Measurements from ENCODE around the gene GPX3.

Gene GPX3, protein sequence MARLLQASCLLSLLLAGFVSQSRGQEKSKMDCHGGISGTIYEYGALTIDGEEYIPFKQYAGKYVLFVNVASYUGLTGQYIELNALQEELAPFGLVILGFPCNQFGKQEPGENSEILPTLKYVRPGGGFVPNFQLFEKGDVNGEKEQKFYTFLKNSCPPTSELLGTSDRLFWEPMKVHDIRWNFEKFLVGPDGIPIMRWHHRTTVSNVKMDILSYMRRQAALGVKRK

DNA sequence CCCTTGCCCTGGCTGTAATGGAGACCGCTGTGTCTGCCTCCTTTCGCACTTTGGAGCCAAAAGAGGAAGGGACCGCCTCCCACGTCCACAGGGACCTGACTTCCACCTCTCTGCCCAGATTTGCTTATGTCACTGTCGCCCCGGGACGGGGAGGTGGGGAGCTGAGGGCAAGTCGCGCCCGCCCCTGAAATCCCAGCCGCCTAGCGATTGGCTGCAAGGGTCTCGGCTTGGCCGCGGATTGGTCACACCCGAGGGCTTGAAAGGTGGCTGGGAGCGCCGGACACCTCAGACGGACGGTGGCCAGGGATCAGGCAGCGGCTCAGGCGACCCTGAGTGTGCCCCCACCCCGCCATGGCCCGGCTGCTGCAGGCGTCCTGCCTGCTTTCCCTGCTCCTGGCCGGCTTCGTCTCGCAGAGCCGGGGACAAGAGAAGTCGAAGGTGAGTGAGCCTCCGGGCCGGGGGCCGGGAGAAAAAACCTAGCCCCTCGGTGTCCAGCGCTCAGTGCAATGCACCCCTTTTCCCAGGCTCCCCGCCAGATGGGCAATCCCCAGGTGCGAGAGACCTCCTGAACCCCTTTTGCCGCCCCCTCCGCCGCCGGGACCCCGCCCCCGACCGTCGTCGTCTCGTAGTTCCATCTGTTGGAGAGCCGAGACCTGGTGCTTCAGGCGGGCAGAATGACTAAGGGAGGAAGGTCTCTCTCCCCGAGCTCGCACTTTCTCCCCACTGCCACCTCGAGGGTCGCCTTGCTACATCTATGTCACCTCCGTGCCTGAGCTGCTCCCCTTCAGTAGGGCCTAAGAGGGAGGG, at the start of gene GPX3:
TSS of gene GPX3 (plus strand) at position 288 of the 807 bp plus-strand sequence. CDS start at position 352, 64 bp downstream.
- DNase-seq: peak; percentile 25

DNA sequence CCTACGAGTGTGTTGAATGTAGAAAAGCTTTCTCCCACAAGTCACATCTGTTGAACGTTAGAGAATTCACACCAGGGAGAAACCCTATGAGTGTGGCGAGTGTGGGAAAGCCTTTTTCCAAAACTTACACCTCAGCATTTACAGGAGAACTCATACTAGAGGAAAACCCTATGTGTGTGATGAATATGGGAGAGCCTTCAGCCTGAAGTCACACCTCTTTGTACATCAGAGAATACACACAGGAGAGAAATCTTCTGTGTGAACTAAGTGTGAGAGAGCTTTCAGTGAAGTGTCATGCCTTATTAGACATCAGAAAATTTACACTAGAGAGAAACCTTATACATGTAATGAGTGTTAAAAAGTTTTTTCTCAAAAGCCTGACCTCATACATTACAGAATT, 41.8 kb upstream of the GPX3 start:
- no peak for DNase-seq

DNA sequence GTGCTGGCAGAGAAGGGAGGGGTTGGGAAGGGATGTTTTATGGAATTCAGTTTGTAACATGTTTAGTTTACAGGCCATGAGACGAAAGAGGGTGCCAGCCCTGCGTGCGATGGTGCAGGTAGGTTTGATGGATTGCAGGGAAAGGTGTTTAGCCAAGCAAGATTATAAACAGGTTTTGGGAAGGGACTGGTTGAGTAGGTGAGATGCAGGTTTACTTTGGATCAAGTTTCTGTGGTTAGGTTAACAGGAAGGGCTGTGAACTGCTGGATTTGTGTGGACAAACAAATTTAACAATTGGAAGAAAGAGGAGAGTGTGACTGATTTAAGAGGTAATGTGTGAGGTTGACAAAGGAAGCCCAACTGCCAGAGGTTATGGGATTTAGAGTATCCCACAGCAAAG, 32.6 kb upstream of the GPX3 start:
- DNase-seq: no peak

DNA sequence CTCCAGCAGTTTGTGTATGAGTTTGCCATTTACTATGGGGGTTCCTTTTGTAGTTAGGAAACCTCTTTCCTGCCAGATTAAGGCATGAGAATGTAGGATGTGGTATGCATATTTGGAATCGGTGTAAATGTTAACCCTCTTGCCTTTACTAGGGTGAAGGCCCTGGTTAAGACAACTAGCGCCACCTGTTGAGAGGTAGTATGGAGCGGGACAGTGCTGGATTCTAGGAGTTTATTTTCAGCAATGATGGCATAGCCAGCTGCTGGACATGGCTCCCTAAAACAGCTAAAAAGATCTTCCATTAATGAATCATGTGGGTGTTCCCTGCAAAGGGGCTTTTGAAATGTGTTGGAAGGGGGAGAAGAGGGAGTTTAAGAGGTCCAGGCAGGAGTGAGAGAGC, 30.7 kb upstream of the GPX3 start:
- peak; percentile 9 for DNase-seq

DNA sequence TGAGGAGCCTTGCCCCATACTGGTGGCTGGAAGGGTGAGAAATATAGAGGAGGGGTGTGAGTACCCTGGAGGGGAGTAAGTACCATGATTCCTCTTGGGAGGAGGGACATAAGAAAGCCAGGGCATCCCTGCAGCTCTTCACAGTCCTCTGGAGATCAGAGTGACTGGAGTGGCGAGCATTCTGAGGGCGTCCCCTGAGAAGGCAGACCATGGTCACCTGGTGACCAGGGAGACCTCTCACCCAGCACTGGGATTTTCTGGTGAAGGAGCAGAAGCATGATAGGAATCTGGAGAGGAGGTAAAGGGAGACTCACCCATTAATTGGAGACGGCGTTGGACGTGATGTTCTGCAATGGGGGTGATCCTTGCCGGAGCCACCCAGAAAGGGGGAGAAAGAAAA, 27.7 kb upstream of the GPX3 start:
- no peak for DNase-seq

DNA sequence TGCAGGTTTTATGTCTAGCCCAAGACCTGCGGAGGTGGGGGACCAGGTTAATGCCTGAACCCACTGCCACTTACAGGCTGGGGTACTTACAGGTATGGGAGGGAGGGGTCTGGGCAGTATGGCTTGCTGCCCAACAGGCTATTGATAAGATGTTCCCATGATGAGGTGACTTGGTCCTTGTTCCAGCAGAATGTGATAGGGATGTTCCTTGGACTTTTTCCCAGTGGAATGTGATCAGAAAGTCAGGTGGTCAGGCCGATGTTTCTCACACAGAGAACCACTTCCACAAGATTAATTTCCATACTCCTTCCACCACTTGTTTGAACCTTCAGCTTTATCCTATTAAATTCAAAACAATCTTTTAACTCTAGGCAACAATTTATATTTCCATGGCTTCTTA, 27.0 kb upstream of the GPX3 start:
- no peak for DNase-seq

DNA sequence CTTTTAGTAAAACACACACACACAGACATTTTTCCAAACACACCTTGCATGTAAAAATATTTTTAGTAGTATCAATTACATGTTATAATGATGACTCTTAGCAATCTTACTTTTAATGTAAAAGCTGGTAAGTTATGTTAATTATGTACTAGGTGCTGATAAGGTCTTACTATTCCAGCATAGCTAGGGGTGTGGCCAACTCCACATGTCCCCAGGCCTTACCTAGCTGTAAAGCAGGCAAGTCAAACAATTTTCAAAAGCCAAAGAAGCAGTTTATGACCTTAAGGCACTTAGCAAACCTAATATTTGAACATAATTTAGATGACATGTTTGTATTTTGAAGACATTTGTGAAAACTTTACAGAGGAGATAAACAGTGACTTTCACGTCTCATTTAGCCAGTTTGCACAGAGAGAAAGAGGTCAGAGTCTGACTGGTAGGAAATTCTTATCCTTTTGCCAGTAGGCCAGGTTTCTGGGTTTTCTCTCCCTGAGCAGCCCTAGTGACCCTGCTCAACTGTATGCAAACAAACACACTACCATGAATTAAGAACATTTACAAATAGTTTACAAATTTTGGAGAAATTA, 26.5 kb upstream of the GPX3 start:
- DNase-seq: no peak

DNA sequence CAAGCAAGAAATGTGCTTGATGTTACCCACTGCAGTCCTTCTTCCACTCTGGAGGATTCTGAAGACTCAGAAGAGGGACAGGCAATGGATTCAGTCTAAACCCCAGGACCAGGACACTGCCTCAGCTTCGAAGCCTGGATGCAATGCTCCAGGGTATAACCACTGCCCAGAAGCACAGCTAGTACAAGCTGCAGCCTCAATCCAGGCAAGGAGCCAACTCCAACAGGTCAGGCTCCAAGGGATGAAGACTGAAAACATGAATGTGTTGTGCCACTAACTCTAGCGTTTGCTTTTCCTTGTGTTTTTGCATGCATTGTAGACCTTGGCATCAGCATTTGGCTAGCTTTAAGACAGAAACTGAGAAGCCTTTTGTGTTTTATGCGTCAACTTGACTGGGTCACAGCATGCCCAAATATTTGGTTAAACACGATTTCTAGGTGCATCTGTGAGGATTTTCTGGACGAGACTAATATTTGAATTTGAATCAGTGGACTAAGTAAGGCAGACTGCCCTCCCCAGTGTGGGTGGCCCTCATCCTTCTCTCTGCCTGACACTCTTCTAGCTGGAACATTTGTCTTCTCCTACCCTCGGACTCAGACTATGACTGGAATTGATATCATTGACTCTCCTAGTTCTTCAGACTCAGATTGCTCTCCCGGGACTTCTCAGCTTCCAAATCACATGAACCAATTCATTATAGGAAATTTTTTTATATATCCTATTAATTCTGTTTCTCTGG, 20.5 kb upstream of the GPX3 start:
- DNase-seq: no peak

DNA sequence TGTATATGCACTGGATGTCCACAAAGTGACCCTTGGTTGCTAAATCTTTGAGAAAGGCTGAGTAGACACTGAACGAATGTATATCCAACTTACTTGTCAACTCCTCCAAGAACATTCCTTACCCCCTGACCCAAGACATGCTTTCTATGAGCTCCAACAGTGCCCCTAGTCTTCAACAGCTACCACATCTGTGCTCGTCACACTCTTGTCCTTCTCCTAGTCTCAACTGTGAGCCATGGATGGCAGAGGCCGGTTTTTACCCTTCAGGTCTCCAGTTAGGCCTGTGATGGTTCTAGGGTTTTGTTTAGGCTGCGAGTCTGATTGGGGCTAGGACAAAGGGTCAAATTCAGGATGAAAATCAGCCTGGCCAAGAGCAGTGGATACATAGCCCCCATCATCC, 19.0 kb upstream of the GPX3 start:
- no peak for DNase-seq

DNA sequence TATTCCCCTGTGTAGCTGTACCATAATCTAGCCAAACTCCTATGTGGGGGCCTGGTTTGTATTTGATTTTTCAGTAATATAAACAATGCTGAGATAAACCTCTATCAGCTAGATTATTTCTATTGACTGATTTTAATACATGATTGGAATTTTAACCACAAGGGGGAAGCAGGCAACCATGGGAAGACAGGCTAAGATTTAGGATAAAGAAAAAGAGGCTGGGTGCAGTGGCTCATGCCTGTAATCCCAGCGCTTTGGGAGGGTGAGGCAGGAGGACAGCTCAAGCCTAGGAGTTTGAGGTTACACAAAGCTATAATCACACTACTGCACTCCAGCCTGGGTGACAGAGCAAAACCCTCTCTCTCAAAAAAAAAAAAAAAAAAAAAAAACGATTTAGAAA, 18.1 kb upstream of the GPX3 start:
- DNase-seq: no peak

DNA sequence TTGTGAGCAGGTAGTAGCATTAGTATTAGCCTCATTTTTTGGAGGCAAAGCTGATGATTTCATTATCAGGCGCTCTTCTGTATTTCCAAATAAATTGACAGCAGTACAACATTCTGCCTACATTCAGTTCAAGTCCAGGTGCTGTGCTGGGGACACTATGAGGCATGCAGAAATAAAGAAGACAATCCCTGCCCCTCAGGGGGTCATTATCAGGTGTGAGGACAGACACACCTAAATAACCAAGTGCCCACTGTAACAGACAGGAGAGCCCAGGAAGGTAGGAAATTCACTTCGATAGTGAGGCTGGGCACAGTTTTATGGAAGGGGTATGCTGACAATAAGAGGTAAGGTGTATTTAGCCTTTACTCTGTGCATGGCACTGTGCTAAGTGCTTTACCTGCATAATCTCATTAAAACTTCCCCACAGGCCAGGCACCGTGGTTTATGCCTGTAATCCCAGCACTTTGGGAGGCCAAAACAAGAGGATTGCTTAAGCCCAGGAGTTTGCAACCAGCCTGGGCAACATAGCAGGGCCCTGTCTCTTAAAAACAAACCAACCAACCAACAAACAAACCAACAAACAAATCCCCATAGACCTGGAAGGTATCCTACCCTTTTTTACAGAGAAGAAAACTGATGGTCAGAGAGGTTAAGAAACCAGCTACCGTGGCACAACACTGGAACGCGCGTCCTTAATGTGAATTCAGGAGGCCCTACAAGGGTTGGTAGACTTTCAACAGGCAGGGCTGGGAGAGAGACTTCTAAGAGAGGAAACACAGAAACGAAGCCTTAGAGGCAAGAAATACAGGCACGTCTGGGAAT, 17.5 kb upstream of the GPX3 start:
- no peak for DNase-seq

DNA sequence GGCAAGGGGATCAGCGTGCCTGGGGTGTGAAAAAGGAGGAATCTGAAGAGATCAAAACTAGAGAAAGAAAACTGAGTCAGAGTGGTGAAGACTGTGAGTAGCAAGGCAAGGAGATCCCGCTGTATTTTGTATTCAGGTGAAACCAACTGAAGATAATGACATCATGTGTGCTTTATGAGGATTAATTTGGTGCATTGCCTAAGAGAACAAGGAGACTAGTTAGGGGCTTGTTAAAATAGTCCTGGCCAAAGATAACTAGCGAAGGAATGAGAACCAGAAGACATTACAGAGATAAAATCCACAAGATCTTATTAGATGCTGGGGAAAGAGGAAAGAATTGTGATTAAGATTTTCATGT, 16.9 kb upstream of the GPX3 start:
- DNase-seq: no peak

DNA sequence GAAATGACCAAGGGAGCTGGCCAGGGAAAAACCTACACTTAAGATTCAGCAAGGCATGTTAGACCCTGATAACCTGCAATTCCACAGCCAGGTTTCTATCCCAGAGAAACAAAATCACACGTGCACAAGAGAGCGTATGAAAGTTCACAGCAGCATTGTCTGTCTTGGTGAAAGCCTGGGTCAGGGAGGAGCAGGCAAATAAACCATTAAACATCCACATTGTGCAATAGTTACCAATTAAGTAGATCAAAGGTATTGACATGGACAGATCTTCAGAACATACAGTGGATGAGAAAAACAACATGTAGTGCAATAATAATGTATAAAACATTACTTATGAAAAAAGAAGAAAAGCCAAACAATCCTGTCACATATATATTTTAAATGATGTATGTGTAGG, 15.9 kb upstream of the GPX3 start:
- DNase-seq: no peak

DNA sequence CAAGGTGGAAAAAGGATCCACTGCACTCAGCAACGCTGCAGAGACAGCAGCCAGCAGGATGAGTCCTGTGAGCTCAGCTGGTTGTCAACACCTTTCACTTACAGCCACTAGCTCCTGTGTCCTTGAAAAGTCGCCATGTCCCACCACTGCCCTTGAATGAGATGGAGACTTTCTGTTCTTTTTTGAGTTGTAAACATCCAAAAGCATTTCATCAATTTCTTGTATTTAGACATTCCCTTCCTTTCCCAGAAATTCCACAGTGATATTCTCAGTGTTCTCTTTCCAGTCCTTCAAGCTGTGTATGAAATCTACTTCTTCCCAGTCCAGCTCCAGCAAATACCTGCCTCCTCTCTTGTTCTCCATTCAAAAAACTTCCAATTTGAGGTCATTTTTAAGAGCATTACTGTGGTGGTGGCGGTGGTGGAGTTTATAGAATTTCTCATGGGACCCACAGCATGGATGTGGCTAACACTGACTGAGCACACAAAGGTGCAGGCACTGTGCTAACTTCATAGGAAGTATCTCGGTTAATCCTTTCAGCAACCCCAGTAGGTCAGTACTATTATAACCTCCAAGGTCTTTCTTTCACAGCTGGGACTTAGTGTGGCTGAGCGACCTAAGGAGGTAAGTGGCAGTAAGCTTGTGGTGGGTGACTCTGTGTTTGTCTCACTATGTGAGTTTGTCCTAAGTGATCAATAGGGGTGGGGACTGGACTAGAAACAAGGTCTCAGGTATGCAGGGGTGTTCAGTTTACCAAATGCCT, 15.0 kb upstream of the GPX3 start:
- DNase-seq: no peak

DNA sequence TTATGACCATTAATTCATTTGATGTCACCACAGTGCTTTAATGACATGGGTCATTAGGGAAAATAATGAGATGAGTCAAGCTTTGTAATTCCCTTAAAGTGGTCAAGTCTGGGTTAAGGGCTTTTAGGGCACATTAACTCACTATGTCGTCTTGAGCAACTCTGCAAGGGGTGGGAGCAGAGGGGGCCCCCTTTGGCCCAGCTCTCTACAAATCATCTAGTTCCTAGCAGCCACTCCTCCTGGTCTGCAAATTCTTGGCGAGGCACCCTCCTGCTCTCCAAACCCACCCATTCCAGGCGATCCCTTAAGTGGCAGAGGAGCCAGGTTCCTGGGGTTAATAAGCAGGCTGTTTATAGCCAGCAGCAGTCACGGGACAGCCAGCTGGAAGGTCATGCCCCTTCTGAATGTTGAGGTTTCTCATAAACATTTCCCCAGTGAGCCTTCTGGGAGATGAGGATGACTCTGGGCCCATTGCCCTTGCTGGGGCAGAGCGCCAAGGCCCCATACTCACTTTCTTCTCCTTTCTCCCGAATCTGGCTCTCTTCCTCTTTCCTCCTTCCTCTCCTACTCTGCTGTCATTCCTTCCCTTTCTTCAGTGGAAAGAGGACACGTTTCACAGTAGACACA, 14.3 kb upstream of the GPX3 start:
- no peak for DNase-seq

DNA sequence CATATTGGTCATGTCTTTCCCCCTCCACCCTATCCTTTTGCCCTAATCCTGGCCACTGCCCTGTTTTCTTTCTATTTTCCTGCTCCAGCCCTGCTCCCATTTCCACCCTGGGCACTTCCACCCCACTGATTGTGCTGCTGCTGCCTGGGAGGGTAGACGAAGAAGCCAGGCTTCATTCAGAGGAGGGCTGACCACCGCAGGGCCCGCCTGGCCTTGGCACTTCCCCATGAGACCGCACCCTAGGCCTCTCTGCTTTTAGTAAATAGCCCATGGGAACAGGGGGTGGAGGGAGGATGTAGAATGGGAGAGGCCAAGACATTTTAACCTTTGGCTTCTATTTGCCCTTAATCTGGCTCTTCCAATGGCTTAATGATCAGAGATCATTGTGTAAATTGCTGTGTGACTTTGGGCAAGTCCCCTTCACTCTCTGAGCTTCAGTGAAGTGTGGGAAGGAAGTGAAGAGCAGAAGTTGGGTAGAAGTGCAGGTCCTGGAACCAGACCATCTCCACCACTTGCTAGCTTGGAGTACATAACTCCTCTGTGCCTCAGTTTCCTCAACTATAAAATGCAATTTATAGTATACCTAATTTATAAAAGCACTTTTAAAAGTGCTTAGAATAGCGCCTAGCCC, 13.6 kb upstream of the GPX3 start:
- DNase-seq: no peak

DNA sequence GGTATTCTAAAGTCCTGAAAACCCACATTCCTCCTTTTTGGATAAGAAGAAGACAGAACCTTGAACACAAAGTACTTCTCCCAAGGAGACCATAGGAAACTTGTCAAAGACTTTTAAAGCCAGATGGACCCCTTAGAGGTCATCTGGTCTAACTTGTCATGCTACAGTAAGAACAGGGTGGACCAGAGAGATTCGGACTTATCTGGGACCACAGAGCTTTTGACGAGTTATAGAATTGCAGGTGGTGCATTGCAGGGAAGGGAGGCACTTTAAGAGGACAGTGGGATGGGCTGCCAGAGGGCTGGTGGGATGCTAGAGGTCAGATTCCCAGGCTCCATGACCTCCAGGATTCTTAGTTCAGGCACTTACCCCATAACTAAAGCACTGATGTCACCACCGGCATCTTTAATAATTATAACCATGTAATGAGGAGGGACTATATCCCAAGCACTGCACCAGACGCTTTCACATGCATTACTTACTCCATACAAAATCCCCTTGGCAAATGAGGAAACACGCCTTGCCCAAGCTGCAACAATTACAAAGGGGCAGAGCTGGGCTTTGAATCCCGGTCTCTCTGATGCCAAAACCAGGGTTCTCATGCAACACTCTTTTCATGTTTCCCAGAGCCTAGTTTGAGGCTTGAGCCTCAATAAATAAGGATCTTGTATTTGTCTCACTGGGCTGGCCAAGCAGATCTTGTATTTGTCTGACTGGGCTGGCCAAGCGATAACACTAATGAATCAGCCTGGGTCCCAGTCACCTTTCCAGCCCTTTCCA, 12.8 kb upstream of the GPX3 start:
- DNase-seq: no peak

DNA sequence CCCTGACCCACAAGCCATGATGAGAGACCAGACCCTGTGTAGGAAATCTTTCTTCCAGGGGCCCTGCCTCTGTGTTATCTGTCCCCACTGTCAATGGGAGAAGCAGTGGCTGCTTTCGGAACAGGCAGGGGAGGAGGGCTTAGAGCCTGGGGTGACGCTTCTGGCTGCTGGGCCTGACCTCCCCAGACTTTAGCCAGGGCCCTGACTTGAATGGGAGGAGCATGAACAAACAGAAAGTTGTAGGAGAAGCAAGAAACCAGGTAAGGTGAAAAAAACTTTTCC, 12.2 kb upstream of the GPX3 start:
- no peak for DNase-seq

DNA sequence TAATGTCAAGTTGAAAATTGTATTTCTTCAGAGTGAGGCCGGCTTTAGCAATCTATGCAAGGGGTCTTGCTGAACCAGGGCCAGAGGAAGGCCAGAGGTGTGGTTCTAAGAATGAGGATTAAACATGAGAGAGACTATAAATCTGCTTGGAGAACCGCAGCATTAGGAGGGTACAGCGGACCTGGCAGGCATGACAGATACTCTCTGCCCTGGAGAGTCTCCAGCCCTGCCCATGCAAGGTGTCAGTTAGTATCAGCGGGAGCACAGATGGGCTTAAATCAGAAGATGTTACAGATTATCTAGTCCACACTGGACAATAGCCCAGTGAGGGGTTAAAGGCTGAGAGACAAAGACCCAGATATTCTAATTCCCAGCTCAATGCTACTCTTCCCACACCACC, 11.5 kb upstream of the GPX3 start:
- no peak for DNase-seq

DNA sequence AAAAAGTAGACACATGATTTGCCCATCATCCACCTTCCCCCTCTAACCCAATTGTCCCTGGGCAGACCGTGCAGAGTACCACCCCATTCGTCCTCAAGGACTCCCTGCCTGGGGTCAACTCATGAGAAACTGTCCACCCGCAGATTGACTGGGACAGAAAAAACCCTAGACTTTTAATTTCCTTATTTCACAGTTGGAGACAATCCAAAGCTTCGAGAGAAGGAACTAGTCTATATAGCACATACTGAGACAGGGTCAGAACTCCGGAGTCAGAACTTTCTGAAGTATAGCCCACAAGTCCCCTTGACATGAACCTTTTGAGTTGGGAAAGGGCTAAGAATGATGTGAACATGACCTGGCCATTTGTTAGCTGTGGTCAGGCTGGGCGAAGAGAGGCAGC, 7.5 kb upstream of the GPX3 start:
- DNase-seq: no peak
